ENCODE measurements around the gene TMED10. TPM values are rescaled to one million over a fixed set of nuclear protein-coding genes. Genes with fewer than 3 reads are reported as not detected.
"Not testable (repeated sequence)": the region's sequence is repeated elsewhere in the genome, so short reads cannot be mapped to it uniquely, and the experiment has no call there.

Gene TMED10
- total RNA-seq, 1 donor: 281 TPM

DNA sequence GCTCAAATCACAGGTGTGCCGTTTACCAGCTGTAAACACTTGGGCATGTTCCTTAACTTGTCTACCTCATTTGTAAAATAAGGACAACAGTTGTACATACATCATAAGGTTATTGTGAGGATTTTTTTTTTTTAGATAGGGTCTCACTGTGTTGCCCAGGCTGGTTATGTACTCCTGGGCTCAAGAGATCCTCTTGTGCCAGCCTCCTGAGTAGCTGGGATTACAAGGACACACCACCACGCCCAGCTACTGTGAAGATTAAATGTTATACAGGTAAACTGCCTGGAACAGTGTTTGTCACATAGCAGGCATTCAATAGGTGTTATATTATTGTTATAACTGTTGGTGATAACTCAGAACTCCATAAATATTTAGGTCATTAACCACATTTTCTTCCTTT, 12.7 kb downstream of the TMED10 start:
- DNase-seq (ENCODE audit: low read depth in 2 of 3, low spot score in 2 of 3): no peak

DNA sequence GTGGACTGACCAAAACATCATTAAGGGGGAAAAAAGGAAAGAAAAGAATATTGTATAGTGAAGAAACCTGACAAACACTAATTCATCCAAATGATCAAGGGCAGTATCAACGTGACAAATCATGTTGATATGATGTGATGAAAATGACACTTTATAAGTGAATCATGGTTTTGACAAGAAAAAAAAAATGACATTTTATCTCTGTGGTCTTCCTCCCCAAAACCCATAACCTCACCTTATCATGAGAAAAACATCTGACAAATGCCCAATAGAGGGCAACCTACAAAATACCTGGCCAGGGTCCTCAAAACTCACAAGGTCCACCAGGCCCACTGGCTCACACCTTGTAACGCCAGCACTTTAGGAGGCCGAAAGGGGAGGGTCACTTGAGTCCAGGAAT, 13.8 kb downstream of the TMED10 start:
- no peak for DNase-seq (ENCODE audit: low read depth in 2 of 3, low spot score in 2 of 3)

GRCh38 chr14:75158843-75159614, 17.4 kb downstream of the TMED10 start:
- DNase-seq (ENCODE audit: low read depth in 2 of 3, low spot score in 2 of 3): no peak

DNA sequence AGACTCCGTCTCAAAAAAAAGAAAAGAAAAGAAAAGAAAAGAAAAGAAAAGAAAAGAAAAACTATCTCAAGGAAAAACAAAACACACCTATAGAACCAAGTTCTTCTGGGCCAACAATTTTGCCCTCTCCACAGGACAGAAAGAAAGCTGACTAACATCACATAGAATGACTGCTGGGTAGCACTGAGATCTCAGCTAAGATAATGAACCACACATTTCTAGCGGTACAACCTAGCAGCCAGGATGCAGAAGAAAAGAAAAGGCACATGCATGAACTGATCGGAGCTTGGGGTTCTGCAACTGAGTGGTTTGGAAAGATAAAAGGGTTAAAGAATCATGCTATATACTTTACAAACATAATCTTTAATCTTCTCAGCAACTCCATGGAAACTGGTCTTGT, 19.5 kb downstream of the TMED10 start:
- DNase-seq (ENCODE audit: low read depth in 2 of 3, low spot score in 2 of 3): peak in 2 of 3 donors; percentile 33 to 61

- DNase-seq (ENCODE audit: low read depth in 2 of 3, low spot score in 2 of 3): no peak
These were observed 20.3 kb downstream of the TMED10 start for GRCh38 chr14:75156111-75156510.

GRCh38 chr14:75155169-75155568, 21.2 kb downstream of the TMED10 start:
- no peak for DNase-seq (ENCODE audit: low read depth in 2 of 3, low spot score in 2 of 3)

GRCh38 chr14:75153295-75153694, 23.1 kb downstream of the TMED10 start:
- DNase-seq (ENCODE audit: low read depth in 2 of 3, low spot score in 2 of 3): no peak

GRCh38 chr14:75151851-75152250, 24.6 kb downstream of the TMED10 start:
- no peak for DNase-seq (ENCODE audit: low read depth in 2 of 3, low spot score in 2 of 3)

DNA sequence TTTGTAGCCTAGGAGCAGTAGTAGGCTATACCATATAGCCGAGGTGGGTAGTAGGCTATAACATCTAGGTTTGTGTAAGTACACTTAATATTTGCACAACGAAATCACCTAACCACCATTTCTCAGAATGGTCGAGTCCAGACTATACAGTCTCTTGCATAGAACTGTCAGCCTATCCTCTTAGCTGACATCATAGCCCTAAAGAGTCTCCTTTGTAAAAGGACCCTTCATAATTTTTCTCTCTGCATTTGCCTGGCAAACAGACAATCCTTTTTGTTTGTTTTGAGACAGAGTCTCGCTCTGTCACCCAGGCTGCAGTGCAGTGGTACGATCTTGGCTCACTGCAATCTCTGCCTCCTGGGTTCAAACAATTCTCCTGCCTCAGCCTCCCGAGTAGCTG, 25.8 kb downstream of the TMED10 start:
- DNase-seq (ENCODE audit: low read depth in 2 of 3, low spot score in 2 of 3): not testable (repeated sequence)

DNA sequence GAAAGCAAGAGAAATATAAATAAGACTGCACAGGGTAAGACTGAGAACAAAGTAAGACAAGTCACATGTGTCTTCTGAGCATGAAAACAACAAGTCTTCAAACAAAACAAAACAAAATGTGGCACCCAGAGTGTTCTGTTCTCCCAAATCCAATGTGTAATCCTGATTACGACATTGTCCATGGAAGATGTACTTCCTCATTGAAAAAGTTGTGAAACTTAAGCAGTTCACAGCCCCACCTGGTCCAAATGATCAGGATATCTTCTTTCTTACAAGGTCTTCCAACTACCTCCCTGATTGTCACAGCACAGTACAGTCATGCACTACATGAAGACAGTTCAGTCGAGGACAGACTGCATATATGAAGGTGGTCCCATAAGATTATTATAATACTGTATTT, 26.3 kb downstream of the TMED10 start:
- DNase-seq (ENCODE audit: low read depth in 2 of 3, low spot score in 2 of 3): no peak

- DNase-seq (ENCODE audit: low read depth in 2 of 3, low spot score in 2 of 3): peak in 2 of 3 donors; percentile 78 to 88
These were observed 28.9 kb downstream of the TMED10 start for GRCh38 chr14:75147423-75148071.

DNA sequence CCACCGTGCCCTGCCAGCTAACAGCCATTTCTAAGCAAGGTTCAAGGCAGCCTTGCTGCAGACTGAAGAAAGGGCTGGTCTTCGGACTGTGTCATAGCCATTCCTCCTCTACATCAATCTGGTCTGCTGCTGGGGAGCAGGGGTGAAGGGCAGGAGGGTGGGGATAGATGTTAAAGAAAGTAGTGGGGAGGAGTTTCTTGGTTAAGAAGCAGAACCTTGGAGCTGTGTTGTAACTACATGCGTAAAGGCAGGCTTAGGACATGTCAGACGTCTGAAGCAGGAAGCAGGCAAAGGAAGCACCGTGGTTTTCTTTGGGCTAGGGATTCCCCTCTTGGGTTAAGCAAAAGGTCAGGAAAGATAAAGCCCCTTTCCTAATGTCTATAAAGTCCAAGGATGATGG, 31.5 kb downstream of the TMED10 start:
- peak in 2 of 3 donors; percentile 39 to 49 for DNase-seq (ENCODE audit: low read depth in 2 of 3, low spot score in 2 of 3)

DNA sequence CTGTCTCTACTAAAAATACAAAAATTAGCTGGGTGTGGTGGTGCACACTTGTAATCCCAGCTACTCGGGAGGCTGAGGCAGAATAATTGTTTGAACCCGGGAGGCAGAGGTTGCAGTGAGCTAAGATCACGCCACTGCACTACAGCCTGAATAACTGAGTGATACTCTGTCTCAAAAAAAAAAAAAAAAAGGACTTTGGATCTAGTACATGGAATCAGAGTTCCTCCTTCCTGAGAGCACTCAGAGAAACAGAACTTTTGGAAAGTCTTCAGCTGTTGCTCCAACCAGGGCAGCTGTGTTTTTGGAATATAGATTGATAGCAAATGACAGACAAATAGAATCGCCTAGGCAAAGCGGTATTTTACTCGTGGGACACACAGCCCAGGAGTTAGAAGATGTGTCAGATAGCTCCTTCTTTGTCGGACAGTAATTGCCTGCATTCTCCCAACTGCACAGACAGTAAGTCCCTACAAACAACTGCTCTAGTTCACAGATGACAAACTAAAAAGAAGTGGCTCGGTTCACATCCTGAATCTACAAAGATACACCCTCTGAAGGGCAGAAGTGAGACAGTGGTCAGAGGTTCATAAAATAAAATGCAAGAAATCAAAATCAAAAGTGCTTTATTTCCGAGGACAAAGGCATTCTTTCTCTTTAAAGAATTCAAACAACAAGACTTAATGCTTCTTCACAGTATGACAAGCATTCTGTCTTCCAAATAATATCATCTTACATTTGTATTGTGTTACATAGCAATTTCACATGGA, 32.5 kb downstream of the TMED10 start:
- DNase-seq (ENCODE audit: low read depth in 2 of 3, low spot score in 2 of 3): no peak

DNA sequence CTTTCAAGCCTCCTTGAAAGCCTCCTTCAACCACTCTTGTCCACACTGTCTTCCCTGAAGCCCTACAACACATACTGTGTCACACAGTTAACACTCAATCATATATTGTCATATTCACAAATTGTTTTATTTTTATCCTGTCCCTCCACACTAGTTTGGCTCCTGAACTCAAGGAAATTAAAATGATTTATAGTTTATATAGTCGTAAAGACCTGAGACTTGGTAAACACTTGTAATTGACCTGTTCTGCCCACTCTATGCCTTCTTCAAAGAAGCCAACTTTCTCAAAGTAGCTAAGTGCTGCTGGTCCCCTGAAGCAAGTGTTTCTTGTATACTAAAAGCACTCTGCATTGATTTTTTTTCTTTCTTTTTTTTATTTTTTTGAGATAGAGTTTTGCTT, 33.9 kb downstream of the TMED10 start:
- no peak for DNase-seq (ENCODE audit: low read depth in 2 of 3, low spot score in 2 of 3)

DNA sequence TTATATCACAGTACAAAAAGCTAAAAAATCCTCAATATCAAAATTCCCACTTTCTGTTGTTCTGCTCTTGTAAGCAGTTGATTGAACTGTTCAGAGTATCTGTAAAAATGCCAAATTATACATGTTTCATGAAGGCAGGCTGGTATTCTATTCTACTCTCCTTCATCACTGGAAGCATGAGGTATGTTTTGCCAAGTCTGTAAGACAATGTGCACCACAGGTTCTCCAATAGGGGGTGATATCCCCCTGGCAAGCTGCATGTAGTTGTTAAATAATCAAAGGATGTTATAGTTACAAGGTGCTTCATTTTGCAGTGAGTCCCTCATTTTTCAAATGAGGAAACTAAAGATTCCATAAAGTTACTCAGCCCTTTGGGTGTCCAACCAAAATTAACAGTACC, 34.4 kb downstream of the TMED10 start:
- DNase-seq (ENCODE audit: low read depth in 2 of 3, low spot score in 2 of 3): peak in 2 of 3 donors; percentile 39 to 57

DNA sequence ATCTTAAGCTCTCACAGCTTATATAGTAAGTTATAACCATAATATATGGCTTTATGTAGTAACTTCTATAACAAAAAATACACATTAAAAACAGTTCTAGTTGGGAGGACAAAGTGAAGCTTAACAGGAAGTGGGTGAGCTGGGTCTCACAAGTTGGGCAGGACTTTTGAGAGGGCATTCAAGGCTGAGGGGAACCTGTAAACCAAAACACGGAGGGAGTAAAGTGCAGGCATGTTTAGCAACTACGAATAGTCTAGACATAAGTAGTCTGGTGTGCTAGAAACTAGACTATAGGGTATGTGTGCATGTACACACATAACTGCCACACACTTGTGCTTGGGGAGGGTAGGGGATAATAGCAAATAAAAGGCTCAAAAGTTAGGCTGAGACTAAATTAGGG, 35.4 kb downstream of the TMED10 start:
- DNase-seq (ENCODE audit: low read depth in 2 of 3, low spot score in 2 of 3): no peak

DNA sequence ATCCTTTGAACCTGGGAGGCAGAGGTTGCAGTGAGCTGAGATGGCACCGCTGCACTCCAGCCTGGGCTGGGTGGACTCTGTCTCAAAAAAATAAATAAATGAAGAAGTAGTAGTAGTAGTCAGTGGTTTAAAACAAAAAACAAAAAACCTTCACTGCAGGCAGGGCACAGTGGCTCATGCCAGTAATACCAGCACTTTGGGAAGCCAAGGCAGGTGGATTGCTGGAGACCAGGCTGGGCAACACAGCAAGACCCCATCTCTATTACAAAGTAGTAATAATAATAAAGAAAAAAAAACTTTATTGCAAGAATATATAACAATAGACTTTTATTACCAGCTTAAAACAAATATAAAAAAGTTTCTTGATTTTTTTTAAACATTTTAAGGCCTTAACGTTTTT, 35.8 kb downstream of the TMED10 start:
- no peak for DNase-seq (ENCODE audit: low read depth in 2 of 3, low spot score in 2 of 3)

DNA sequence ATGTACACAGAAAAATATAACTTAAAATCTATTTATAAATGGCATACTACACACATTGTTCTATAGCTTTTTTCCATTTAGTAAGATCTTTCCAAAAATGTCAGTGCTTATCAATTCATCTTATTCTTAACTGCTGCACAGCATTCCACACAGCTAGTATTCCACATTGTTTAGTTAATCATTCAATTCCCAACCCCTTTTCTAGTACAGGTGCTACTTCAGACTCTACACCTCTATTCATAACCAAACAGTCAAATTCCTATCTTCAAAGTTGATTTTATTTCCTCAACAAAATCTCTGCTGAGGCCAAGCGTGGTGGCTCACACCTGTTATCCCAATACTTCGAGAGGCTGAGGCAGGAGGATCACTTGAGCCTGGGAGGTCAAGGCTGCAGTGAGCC, 37.2 kb downstream of the TMED10 start:
- DNase-seq (ENCODE audit: low read depth in 2 of 3, low spot score in 2 of 3): no peak

GRCh38 chr14:75138492-75138891, 37.9 kb downstream of the TMED10 start:
- DNase-seq (ENCODE audit: low read depth in 2 of 3, low spot score in 2 of 3): peak in 2 of 3 donors; percentile 31 to 51

GRCh38 chr14:75134644-75135043, 41.8 kb downstream of the TMED10 start:
- no peak for DNase-seq (ENCODE audit: low read depth in 2 of 3, low spot score in 2 of 3)

DNA sequence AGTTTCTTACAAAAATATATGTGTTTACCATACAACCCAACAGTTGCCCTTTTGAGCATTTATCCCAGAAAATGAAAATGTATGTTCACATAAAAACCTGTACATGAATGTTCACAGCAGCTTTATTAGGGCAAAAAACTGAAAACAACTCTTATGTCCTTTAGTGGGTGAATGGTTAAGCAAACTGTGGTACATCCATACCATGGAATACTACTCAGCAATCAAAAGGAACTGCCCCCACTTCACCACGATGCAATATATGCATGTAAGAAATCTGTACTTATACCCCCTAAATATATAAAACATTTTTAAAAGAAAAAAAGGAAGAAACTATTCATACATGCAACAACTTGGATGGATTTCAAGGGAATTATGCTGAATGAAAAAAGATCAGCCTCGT, 42.8 kb downstream of the TMED10 start:
- no peak for DNase-seq (ENCODE audit: low read depth in 2 of 3, low spot score in 2 of 3)
